HG02759 (cell line): ENCODE data around the gene GAS7.

Experiments used
- ATAC-seq: cut with Tn5 transposase; IDR thresholded peaks from one replicate; pipeline ENCODE4 v1.9.1; 2021; ENCODE audit warnings: mild to moderate bottlenecking, moderate library complexity; ENCODE audit not compliant: unreplicated experiment

The GAS7 gene

DNA sequence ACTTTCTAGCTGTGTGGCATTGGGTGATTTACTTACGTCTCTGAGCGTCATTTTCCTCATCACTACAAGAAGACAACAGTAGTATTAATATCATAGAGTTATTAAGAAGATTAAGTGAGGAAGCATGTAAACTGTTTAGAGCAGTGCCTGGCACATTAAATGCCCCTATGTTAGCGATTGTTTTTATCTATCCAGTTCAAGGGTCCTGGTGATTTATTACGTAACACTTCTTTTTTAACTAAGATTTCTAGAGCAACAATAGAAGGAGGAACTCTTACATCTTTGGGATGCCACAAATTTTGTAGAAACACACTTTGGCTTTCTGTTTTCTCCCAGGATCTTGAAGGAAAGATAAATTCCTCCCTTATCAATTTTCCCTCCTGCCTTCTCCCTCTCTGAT is 3.3 kb upstream of the GAS7 start:
- ATAC-seq, result no peak

DNA sequence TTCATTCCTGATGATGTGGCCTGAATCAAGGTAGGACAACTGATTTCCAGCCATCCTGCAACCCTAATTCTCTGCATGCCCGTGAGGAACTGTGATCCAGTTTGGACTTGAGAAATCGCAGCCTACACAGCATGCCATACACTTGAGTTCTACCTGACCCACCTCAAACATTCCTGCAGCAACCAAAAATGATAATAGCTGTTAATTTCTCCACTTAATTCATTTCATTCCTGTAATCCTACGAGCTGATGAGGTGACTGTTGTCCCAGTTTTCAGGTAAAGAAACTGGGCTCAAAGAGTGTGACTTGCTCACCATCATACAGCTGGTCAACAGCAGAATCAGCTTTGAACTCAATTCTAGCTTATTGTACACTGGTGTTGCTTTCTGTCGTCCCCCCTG is 2.2 kb upstream of the GAS7 start:
- no peak for ATAC-seq

GRCh38 chr17:10200016-10200415 is 1.6 kb upstream of the GAS7 start:
- ATAC-seq, result no peak

DNA sequence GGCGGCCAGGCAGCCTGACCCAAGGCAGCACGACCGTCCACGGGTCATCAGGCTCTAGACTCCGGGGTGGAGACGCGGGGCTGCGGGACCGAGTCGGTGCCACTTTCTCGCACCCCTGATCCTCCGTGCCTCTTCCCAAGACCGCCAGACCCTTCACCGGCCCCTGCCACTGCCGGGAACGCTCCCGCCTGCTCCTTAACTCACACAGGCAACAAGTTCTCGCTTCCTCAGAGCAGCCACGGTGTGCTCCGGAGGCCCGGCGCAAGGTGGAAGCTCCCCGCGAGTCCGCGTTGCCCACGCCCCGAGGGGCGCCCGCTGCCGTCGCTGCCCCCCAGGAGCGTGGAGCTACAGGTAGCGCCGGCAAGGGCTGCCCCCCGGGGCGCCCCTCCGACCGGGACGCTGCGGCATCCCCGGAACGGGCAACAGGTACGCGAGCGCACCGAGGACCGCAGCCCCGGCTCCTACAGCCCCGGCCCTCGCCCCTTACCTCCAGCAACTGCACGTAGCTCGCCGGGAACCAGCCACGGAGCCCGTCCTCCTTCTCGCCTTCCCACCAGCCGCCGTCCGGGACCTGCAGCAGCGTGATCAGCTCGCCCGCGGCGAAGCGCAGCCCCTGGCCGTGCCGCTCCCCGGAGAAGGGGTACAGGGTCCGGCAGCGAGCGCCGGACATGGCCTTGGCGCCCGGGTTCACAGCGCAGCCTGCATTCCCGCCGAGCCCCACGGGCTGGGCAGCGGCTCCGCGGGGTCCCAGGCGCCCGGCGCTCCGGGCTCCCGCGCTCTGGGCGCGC is 491 bp downstream of the GAS7 start:
- peak; percentile 32 for ATAC-seq

DNA sequence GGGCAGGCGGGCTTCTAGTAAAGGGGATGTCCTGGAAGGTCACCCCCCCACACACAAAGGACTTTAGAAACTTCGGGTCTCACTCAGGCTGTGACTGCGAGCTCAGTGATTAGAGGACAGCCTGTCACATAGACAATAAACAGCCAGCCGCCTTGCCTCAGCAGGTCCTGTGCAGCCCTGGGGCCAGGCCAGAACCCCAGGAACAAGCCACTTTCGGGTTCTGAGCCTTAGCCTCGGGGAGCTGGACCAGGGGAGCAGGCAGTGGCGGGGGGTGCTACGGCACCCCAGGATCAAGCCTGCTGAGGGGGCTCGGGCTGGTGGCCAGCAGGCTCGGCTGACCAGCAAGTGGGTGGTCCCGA is 1.1 kb downstream of the GAS7 start:
- ATAC-seq, result no peak

GRCh38 chr17:10196941-10197340 is 1.5 kb downstream of the GAS7 start:
- ATAC-seq, result no peak

GRCh38 chr17:10196384-10196895 is 2.0 kb downstream of the GAS7 start:
- ATAC-seq, result no peak

GRCh38 chr17:10195090-10195805 is 3.2 kb downstream of the GAS7 start:
- ATAC-seq, result no peak

DNA sequence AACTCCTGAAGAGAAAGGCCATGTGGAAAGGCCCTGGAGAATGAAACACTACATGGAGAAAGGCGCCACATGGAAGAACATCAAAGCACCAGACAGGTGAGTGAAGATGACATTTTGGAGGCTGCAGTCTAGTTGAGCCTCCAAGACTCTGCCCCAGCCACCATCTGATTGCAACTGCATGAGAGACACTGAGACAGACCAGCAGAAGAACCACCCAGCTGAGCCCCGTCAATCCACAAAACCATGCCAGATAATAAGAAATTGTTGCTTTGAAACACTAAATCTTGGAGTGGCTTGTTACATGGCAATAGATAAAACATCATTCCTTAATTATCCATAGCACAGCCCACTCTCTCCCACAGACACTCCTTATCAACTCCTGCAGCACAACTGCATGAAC is 4.8 kb downstream of the GAS7 start:
- no peak for ATAC-seq

GRCh38 chr17:10192972-10193371 is 5.4 kb downstream of the GAS7 start:
- no peak for ATAC-seq

DNA sequence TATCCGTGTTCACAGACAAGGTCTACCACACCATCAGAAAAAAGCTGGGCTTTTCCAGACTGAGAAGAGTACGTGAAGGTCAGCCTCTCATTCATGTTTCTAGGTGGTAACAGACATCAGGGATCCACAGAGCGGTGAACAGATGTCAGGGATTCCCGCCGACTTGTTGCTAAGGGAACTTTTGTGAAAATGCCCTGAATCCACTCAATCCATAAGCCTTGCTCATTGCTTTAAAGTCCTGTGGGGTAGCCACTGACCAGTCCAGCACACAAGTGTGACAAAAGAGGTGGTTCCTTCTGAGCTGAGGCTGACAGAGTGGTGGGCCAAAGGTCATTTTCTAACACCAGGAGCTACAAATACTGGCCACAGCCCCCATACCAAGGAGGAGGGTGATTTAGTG is 5.9 kb downstream of the GAS7 start:
- ATAC-seq, result no peak

DNA sequence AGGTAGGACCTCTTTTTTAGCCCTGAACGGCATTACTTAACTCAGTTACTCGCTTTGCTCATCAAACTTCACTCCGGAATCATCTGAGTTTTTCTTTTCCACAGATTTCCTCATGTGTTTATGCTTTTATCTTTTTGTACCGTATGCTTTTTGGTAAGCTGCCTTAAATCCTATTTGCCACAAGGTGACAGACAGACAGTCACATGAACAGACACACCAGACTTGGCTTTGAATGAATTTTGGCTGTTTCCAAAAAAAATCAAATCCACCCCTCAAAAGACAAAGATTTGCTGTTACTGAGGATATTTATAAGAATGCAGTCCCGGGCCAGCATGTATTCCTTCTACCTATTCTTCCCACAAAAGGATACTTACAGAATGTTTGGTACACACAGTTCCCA is 10.9 kb downstream of the GAS7 start:
- ATAC-seq, result no peak

- ATAC-seq, result no peak
These were observed 11.5 kb downstream of the GAS7 start for GRCh38 chr17:10186771-10187410.

DNA sequence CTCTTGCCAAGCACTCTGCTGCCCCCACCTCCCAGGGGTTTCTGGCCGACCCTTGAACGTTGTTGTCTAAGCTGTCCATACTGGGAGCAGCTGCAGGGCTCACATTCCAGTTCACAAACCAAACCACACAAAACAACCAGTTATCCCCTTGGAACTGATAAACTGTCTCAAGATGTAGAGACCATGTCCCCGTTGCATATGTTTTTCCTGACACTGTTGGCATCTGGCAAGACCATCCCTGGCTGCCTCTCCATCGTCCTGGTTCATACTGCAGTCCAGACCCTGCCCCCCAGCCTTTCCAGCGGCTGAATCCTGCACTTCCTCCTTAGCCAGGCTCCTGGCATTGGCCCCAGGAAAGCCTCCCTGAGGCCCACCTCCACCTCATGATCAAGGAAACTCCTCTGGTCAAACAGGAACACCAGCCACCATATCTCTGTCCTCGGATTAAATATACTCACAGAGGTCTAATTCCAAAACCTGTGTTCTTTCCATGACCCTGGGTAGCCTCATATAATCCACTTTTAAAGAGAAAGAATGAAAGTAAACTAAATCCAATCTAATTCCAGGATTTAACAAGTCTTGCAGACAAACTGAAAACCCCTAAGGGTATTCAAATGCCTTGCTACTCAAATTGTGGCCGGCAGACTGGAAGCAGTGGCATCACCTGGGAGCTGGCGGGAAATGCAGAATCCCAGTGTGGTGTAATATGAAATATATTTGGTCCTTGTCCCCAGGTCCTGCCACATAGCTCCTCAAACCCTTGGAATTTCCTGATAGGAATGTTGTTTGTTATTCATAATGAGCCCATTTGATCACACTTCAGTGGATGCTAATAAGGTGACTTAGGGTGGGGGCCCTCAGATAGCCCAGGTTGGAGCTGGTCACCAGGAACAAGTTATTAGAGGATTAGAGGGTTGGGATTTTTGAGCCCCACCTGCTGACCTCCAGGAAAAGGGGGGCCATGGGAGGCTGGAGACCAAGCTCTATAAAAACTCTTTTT is 14.2 kb downstream of the GAS7 start:
- ATAC-seq, result no peak

DNA sequence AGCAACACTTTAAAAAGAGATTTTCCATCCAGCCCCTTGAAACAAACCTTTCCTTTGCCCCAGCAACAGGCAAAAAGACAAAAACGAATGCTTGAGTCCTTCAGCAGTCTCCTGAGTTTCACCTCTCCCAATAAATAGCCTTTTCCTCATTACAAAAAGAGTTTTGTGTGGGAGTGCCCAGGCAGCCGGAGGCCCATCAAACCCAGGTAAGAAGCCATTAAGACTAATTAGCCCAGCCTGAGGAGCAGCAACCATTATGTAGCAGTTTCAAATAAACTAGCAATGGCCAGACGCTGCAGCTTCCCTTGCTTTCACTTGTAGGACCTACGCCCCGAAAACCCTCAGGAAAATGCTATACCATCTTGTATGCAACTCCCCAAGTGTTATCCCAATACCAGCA is 15.6 kb downstream of the GAS7 start:
- no peak for ATAC-seq

GRCh38 chr17:10178506-10178991 is 19.9 kb downstream of the GAS7 start:
- ATAC-seq, result no peak

DNA sequence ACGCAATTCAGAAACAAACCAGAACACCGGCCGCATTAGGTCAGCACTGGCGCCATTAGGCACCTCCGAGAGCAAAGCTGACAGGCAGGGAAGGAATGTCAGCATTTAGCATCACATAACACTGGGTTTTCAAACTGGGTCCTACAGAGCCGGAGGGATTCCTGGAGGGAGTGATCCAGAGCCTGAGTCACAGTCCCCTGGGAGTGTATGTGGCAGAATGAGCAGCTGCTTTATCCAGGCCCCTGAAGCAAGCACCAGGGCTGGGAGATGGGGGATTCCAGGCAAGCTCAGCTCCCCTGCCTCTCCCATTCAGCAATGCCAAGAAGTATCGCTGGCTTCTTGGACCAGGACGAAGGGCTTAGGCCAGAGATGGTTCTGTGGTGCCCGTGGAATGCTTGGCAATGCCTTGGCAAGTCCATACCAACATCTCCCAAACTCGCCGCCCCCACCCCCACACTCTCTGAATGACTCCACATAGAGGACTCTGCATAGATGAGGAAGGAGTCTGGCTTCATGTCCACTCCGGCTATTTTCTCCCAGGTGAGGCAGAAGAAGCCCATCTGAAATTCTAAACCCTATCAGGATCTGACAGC is 20.4 kb downstream of the GAS7 start:
- no peak for ATAC-seq

DNA sequence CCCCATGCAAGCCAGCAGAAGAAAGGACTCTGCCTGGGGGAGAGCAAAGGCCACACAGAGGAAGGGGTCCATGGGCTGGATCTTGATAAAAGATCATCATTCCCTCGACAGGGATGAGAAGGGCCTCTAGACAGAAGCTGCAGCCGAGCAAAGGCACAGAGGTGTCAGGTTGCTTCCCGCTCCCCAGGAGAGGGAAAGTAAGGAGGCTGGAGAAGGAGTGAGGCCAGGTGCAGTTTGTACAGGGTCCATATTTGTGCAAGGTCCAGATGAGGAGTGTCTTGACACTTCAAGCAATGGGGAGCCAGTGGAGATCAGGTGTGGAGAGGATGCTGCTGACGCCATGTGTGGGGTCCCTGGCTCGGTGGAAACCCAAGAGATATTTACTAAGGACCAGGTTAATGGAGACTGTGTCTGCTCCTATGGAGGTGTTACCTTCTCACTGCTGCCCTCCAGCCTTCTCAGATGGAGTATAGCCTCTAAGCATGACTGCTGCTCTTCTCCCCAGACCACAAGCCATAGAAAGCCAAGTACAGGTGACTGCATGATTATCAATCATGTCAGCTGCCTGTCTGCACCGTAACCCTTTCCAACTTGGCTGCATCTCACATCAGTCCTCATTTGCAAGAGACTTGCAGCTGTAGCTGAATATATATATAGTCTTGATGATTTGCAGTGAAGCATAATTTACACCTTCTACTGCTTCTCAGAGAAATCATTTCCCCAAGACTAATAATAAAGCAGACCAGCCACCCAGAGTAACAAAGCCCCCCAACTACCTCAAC is 21.1 kb downstream of the GAS7 start:
- no peak for ATAC-seq

DNA sequence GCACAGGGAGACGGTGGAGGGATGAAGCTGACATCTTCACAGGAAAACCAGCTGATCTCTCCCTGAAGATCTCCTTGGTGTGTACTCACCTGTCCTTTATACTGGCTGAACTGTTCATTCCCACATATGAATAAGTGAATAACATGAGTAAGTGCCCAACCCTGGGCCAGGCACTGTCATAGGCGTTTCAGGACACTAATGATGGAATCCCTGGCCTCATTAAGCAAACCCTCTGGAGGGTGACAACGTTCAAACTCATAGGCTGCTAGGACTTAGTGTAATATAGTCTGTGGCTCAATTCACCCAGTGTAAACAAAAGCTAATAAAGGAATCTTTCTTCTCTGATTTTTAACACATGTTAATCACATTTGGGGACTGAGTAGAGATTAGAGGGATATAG is 24.5 kb downstream of the GAS7 start:
- ATAC-seq, result no peak
